ENCODE measurements around the gene CENPP.

CENPP gene

GRCh38 chr9:92325269-92325990 lies at the start of gene CENPP, which contains the start of gene NOL8:
TSS of gene CENPP (plus strand) at chr9:92325953.
TSS of gene NOL8 (minus strand) at chr9:92325350. CDS start at chr9:92324161, 1,189 bp downstream.
- peak; percentile 85 for DNase-seq

GRCh38 chr9:92276331-92277032 lies 49.3 kb upstream of the CENPP start:
- DNase-seq: no peak

GRCh38 chr9:92278110-92278509 lies 47.6 kb upstream of the CENPP start:
- no peak for DNase-seq

GRCh38 chr9:92279302-92279701 lies 46.5 kb upstream of the CENPP start:
- DNase-seq: no peak

GRCh38 chr9:92289708-92290390 lies 35.9 kb upstream of the CENPP start:
- no peak for DNase-seq

- DNase-seq: no peak
Observed at GRCh38 chr9:92290785-92291429, 34.8 kb upstream of the CENPP start.

GRCh38 chr9:92291577-92291976 lies 34.2 kb upstream of the CENPP start:
- DNase-seq: no peak

GRCh38 chr9:92292338-92293074 lies 33.2 kb upstream of the CENPP start:
- DNase-seq: no peak

- no peak for DNase-seq
Observed at GRCh38 chr9:92293075-92293354, 32.7 kb upstream of the CENPP start.

- peak; percentile 100 for DNase-seq
Observed at GRCh38 chr9:92293452-92294296, 32.1 kb upstream of the CENPP start, which contains the start of gene IARS1. TSS of gene IARS1 (minus strand) at chr9:92293697. CDS start at chr9:92289419, 4,278 bp downstream.

GRCh38 chr9:92294297-92294676 lies 31.5 kb upstream of the CENPP start:
- peak; percentile 16 for DNase-seq

- no peak for DNase-seq
Observed at GRCh38 chr9:92295240-92295790, 30.4 kb upstream of the CENPP start.

- no peak for DNase-seq
Observed at GRCh38 chr9:92295827-92296258, 29.9 kb upstream of the CENPP start.

- no peak for DNase-seq
Observed at GRCh38 chr9:92297611-92298010, 28.1 kb upstream of the CENPP start.

GRCh38 chr9:92298036-92298435 lies 27.7 kb upstream of the CENPP start:
- no peak for DNase-seq

GRCh38 chr9:92299116-92299515 lies 26.6 kb upstream of the CENPP start:
- no peak for DNase-seq

GRCh38 chr9:92300936-92301335 lies 24.8 kb upstream of the CENPP start:
- DNase-seq: no peak

GRCh38 chr9:92308893-92309292 lies 16.9 kb upstream of the CENPP start:
- DNase-seq: no peak

GRCh38 chr9:92310562-92310961 lies 15.2 kb upstream of the CENPP start:
- no peak for DNase-seq

- no peak for DNase-seq
Observed at GRCh38 chr9:92312887-92313623, 12.7 kb upstream of the CENPP start.

GRCh38 chr9:92313624-92314012 lies 12.1 kb upstream of the CENPP start:
- DNase-seq: no peak
